ENCODE results near the gene DYDC1.
"Not testable (repeated sequence)": the region's sequence is repeated elsewhere in the genome, so short reads cannot be mapped to it uniquely, and the experiment has no call there.

Gene DYDC1

GRCh38 chr10:80356563-80356988 is at the start of gene DYDC1, which contains the start of gene DYDC2:
TSS of gene DYDC1 (minus strand) at chr10:80356755. CDS start at chr10:80352601, 4,154 bp downstream.
TSS of gene DYDC2 (plus strand) at chr10:80356781. CDS start at chr10:80362444, 5,663 bp downstream.
- DNase-seq (ENCODE audit: low spot score) = peak; percentile 83

GRCh38 chr10:80406204-80406603 is 49.6 kb upstream of the DYDC1 start:
- no peak for DNase-seq (ENCODE audit: low spot score)

GRCh38 chr10:80405626-80406025 is 49.1 kb upstream of the DYDC1 start:
- DNase-seq (ENCODE audit: low spot score) = no peak

- DNase-seq (ENCODE audit: low spot score) = no peak
These were observed 48.5 kb upstream of the DYDC1 start for GRCh38 chr10:80405035-80405434.

GRCh38 chr10:80400136-80400804 is 43.7 kb upstream of the DYDC1 start:
- DNase-seq (ENCODE audit: low spot score) = no peak

GRCh38 chr10:80397014-80397413 is 40.5 kb upstream of the DYDC1 start:
- no peak for DNase-seq (ENCODE audit: low spot score)

GRCh38 chr10:80394358-80394916 is 37.9 kb upstream of the DYDC1 start:
- DNase-seq (ENCODE audit: low spot score) = no peak

- no peak for DNase-seq (ENCODE audit: low spot score)
These were observed 35.7 kb upstream of the DYDC1 start for GRCh38 chr10:80392250-80392649.

GRCh38 chr10:80390740-80391139 is 34.2 kb upstream of the DYDC1 start:
- DNase-seq (ENCODE audit: low spot score) = no peak

GRCh38 chr10:80382989-80383388 is 26.4 kb upstream of the DYDC1 start:
- DNase-seq (ENCODE audit: low spot score) = peak; percentile 53

- no peak for DNase-seq (ENCODE audit: low spot score)
These were observed 23.6 kb upstream of the DYDC1 start for GRCh38 chr10:80380185-80380584.

- DNase-seq (ENCODE audit: low spot score) = no peak
These were observed 23.1 kb upstream of the DYDC1 start for GRCh38 chr10:80379701-80380100.

- no peak for DNase-seq (ENCODE audit: low spot score)
These were observed 16.9 kb upstream of the DYDC1 start for GRCh38 chr10:80373502-80373901.

- DNase-seq (ENCODE audit: low spot score) = no peak
These were observed 16.1 kb upstream of the DYDC1 start for GRCh38 chr10:80372675-80373074.

GRCh38 chr10:80371467-80371866 is 14.9 kb upstream of the DYDC1 start:
- no peak for DNase-seq (ENCODE audit: low spot score)

GRCh38 chr10:80365510-80365909 is 9.0 kb upstream of the DYDC1 start:
- no peak for DNase-seq (ENCODE audit: low spot score)

- DNase-seq (ENCODE audit: low spot score) = no peak
These were observed 3.1 kb upstream of the DYDC1 start for GRCh38 chr10:80359644-80360043.

GRCh38 chr10:80358925-80359324 is 2.4 kb upstream of the DYDC1 start:
- DNase-seq (ENCODE audit: low spot score) = not testable (repeated sequence)

GRCh38 chr10:80357851-80358125 is 1.2 kb upstream of the DYDC1 start:
- DNase-seq (ENCODE audit: low spot score) = no peak

- DNase-seq (ENCODE audit: low spot score) = no peak
These were observed 665 bp upstream of the DYDC1 start for GRCh38 chr10:80356989-80357850.

GRCh38 chr10:80351220-80351619 is 5.3 kb downstream of the DYDC1 start:
- DNase-seq (ENCODE audit: low spot score) = no peak

- DNase-seq (ENCODE audit: low spot score) = no peak
These were observed 6.3 kb downstream of the DYDC1 start for GRCh38 chr10:80350251-80350650.

GRCh38 chr10:80344912-80345311 is 11.6 kb downstream of the DYDC1 start:
- no peak for DNase-seq (ENCODE audit: low spot score)
